A673 (cell line): Measurements from ENCODE around the gene SEMA3A. TPM values are rescaled to one million over a fixed set of nuclear protein-coding genes. Genes with fewer than 3 reads are reported as not detected.

Source experiments
- BruUV-seq: library from RNA; stranded (reverse); fragments of 400-500 nt; replicated peaks from 2 replicates; lab custom pipeline; 2021; lab: Mats Ljungman, UMichigan
- CTCF ChIA-PET: fragments of 300-600 bp; sonication (Branson Sonifier 250); formaldehyde crosslinking; loops from one replicate; lab custom pipeline; 2022; ENCODE audit warnings: antibody characterized with exemption; lab: Charles Lee
- POLR2A ChIA-PET: fragments of 300-600 bp; sonication (Branson Sonifier 250); formaldehyde crosslinking; loops from one replicate; lab custom pipeline; 2022; ENCODE audit warnings: antibody characterized with exemption; ENCODE audit not compliant: low non-redundant PET; lab: Charles Lee
- DNase-seq: peaks from one replicate; pipeline ENCODE4 v3.0.0-alpha.2; 2015; ENCODE audit warnings: low spot score
- H3K27ac ChIP-seq: fragments of 200-600 bp; sonication (generic); 2 replicates; pipeline ENCODE4 v1.5.1; 2016; ENCODE audit warnings: mixed run types, low read depth, mild to moderate bottlenecking, mixed read lengths, antibody characterized with exemption, low read length; ENCODE audit not compliant: poor library complexity, severe bottlenecking
- H3K27me3 ChIP-seq: fragments of 200-600 bp; sonication (generic); replicated peaks from 2 replicates; pipeline ENCODE4 v1.6.1; 2017; ENCODE audit warnings: mixed run types, low read depth, mild to moderate bottlenecking, mixed read lengths, antibody characterized with exemption, low read length; ENCODE audit not compliant: insufficient read depth, poor library complexity
- H3K36me3 ChIP-seq: fragments of 200-600 bp; sonication (generic); 2 replicates; pipeline ENCODE4 v1.6.1; 2016; ENCODE audit warnings: mixed run types, mild to moderate bottlenecking, mixed read lengths, antibody characterized with exemption, low read length; ENCODE audit not compliant: insufficient read depth, poor library complexity, severe bottlenecking
- H3K4me1 ChIP-seq: fragments of 200-600 bp; sonication (generic); 2 replicates; pipeline ENCODE4 v1.6.1; 2017; ENCODE audit warnings: mixed run types, mild to moderate bottlenecking, mixed read lengths, antibody characterized with exemption, low read length; ENCODE audit not compliant: insufficient read depth, poor library complexity, severe bottlenecking
- H3K4me3 ChIP-seq: fragments of 200-600 bp; sonication (generic); 2 replicates; pipeline ENCODE4 v1.5.1; 2016; ENCODE audit warnings: low read depth, mixed run types, mild to moderate bottlenecking, mixed read lengths, low read length; ENCODE audit not compliant: poor library complexity, severe bottlenecking
- H3K9me3 ChIP-seq: fragments of 200-600 bp; sonication (generic); 2 replicates; pipeline ENCODE4 v1.6.1; 2016; ENCODE audit warnings: mixed run types, low read depth, mild to moderate bottlenecking, mixed read lengths, antibody characterized with exemption, low read length; ENCODE audit not compliant: poor library complexity, severe bottlenecking
- EZH2 ChIP-seq: fragments of 200-600 bp; sonication (generic); IDR thresholded peaks from 2 replicates; pipeline ENCODE4 v1.6.1; 2017; ENCODE audit warnings: borderline replicate concordance, low read depth, mild to moderate bottlenecking, mixed read lengths, antibody characterized with exemption, low read length; ENCODE audit not compliant: poor library complexity, severe bottlenecking
- intact Hi-C: fragments of 100-400 bp; cut with micrococcal nuclease; formaldehyde crosslinking; loops from one replicate; pipeline ENCODE4 v1.10.0; 2022; ENCODE audit not compliant: unreplicated experiment
- total RNA-seq: library from RNA; stranded (reverse); gene quantifications from 2 replicates; pipeline ENCODE4 v1.2.3, GENCODE V29; 2021
- TF ChIP-seq, protein P1 (sequence below): fragments of 300-800, 200-600 bp; sonication (generic); conservative IDR thresholded peaks from 2 replicates; pipeline ENCODE4 v1.5.1; 2017; ENCODE audit warnings: low read depth, mild to moderate bottlenecking, antibody characterized with exemption, low read length, moderate library complexity, mixed read lengths

The SEMA3A gene
- total RNA-seq, 1 experiment from 2014 or later: 22.8 TPM

DNA sequence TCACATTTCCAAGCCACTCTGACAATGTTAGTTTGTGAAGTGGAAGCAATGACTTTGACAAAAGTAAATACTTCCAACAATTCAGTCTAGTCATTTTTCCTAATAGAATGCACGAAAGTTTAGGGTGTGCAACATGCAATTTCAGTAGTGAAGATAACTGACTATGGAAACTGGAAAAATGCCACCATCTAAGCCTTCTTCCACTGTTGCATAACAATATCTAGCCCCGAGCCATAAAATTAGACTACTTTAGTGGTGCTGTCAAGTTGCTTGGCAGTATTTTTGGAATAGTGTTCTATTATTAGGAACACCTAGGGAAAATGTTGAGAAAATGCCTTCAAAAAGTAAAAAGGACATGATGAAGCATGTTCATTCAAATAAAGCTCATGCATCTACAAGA, 17.9 kb downstream of the SEMA3A start:
- ChIA-PET CTCF (no interaction called here), POLR2A (no interaction called here)
- intact Hi-C loops: no loop called here
- Histone ChIP-seq H3K27me3 (no peaks in the 10 kb centered on the region), H3K36me3 (peaks cover 3% of the 10 kb centered on the region), H3K27ac (no peak overlapping the region), H3K4me1 (peaks cover 25% of the 10 kb centered on the region), H3K9me3 (peaks cover 15% of the 10 kb centered on the region), H3K4me3 (no peak overlapping the region)
- TF ChIP-seq, protein P1, sequence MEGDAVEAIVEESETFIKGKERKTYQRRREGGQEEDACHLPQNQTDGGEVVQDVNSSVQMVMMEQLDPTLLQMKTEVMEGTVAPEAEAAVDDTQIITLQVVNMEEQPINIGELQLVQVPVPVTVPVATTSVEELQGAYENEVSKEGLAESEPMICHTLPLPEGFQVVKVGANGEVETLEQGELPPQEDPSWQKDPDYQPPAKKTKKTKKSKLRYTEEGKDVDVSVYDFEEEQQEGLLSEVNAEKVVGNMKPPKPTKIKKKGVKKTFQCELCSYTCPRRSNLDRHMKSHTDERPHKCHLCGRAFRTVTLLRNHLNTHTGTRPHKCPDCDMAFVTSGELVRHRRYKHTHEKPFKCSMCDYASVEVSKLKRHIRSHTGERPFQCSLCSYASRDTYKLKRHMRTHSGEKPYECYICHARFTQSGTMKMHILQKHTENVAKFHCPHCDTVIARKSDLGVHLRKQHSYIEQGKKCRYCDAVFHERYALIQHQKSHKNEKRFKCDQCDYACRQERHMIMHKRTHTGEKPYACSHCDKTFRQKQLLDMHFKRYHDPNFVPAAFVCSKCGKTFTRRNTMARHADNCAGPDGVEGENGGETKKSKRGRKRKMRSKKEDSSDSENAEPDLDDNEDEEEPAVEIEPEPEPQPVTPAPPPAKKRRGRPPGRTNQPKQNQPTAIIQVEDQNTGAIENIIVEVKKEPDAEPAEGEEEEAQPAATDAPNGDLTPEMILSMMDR: no peak
- DNase-seq: peak; percentile 61
- BruUV-seq: no TSS peak

DNA sequence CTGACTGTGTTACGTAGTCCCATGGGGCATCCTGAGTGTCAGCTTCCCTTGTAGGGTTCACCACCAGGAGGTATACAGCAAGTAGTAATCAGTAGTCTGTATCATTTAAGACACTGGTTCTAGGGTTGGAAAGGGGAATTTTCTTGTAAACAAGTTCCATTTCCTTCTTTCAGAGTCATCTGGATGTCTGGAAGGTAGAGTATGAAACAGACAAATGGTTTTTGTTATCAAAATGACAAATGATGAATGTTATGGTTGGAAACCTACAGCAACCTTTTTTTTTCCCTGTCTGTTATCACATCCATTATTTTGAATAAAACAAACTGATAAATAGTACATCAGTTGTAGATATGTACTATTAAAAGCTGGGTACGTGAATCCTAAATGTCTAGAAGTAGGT, 19.1 kb downstream of the SEMA3A start:
- Histone ChIP-seq H3K36me3 (peaks cover 3% of the 10 kb centered on the region), H3K27ac (no peak overlapping the region), H3K4me3 (no peak overlapping the region), H3K4me1 (peaks cover 20% of the 10 kb centered on the region), H3K9me3 (peaks cover 15% of the 10 kb centered on the region), H3K27me3 (no peaks in the 10 kb centered on the region)
- no peak for DNase-seq
- ChIA-PET CTCF (no interaction called here), POLR2A (no interaction called here)
- no TSS peak for BruUV-seq
- intact Hi-C loops: no loop called here
- TF ChIP-seq, protein P1: no peak
- no peak for TF ChIP-seq EZH2

DNA sequence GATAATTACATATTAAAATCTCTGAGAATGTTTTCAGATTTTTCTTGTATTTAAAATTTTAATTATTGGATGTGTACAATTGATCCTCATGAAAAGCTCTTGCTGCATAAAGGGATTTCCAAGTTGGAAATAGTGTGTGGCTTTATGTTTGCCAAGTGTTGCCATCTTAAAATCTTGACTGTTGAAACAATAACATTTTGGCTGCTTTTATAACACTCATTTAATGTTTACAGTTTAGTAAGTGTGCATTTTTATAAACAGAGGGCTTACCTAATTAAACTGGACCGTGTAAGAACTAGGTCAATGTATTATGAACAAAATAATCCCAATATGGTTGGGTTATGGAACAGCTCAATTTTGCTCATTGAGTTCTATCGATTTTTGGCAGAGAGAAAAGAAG, 23.9 kb downstream of the SEMA3A start:
- ChIA-PET CTCF (no interaction called here), POLR2A (no interaction called here)
- no peak overlapping the region for H3K27ac ChIP-seq
- peaks cover 3% of the 10 kb centered on the region for H3K36me3 ChIP-seq
- DNase-seq: no peak
- peaks cover 15% of the 10 kb centered on the region for H3K9me3 ChIP-seq
- intact Hi-C loops: no loop called here
- TF ChIP-seq EZH2: no peak
- TF ChIP-seq, protein P1: no peak
- BruUV-seq: no TSS peak
- H3K4me1 ChIP-seq: peaks cover 24% of the 10 kb centered on the region
- no peaks in the 10 kb centered on the region for H3K27me3 ChIP-seq
- no peak overlapping the region for H3K4me3 ChIP-seq
